ENCODE measurements around the gene EGFL7.

Gene EGFL7

DNA sequence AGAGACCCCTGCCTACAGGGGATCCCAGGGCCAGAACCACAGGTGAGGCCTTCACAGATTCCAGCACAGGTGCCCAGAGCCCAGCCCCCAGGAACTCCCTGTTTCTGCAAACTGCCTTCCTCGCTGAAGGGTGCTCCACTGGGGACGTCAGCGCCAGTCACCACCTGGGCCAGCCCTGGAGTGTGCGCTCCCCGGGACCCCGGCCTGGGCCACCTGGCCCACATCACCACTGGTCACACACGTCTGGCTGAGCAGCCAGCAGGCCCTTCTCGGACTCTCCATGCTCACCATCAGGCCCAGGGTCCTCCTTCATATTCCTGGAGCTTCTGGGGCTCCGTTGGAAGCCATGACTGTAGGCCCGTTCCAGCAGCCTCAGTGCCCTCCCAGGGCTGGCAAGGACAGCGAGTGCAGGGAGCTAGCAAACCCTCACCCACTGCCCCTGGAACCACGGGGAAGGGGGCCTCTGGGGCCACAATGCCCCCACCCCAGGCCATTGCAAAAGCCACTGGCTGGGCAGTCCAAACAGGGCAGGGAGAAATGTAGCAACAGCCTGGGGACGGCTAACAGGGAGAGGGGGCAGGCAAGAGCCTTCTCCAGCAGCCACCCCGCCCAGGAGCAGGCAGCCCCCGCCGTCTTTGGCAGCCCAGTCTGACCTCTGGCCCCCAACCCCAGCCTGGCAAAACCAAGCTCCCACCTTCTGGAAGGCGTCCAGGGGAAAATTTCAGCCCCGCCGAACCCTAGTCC lies 23.2 kb downstream of the EGFL7 start:
- no peak for DNase-seq (ENCODE audit: low read depth in 2 of 2)

DNA sequence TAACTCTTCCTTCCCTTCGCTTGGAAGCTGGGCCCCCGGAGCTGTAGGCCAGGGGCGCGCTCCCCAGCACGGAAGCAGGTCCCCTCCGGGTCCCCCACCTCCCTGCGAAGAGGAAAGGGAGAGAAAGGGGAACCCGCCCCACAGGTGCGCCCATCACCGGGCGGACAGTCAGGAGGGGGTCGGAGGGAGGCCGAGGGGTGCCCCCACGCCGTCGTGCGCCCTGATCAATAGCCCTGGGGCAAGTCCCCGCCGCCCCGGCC lies 23.7 kb downstream of the EGFL7 start:
- no peak for DNase-seq (ENCODE audit: low read depth in 2 of 2)

DNA sequence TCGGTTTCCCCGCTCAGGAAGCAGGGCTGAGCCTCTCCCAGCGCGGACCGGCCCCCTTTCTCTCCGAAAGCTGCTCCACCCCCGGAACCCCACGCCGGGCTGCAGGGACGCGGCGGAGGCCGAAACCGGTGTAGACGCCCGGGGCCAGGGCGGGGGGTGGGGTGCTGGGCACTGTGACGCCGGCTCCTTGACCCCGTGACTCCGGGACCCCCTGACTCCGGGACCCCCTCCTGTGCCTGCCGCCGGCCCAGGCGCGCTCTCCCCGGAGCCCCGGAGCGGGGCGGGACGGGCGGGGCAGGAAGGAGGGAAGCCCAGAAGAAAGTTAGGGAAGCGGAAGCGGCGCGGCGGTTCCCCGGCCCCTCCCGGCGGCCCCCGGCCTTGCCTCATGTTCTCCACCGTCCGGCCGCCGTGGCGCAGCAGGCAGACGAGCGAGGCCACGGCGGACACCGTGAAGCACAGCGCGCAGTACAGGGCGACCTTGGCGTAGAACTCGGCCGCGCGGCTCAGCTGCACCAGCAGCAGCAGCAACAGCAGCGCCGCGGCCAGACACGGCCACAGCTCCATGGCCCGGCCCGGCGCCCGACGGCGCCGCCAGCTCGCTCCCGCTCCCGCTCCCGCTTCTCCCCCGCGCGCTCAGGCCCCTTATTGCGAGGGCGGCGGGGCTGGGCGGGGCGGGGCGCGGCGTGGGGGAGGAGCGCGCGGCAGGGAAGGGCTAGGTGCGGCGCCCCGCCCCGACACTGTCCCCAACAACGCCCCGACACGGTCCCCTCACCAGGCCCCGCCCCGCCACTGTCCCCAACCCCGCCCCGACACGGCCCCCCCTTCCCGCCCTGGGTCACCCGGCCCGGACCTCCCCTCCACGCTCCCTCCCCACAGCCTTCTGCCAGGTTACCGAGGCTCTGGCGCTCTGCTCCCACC lies 24.3 kb downstream of the EGFL7 start, which contains the start of gene AGPAT2:
AGPAT2 (minus strand) TSS at position 664 of the 918 bp plus-strand sequence; CDS start at position 564, 100 bp downstream.
- DNase-seq (ENCODE audit: low read depth in 2 of 2), result peak; percentile 50

DNA sequence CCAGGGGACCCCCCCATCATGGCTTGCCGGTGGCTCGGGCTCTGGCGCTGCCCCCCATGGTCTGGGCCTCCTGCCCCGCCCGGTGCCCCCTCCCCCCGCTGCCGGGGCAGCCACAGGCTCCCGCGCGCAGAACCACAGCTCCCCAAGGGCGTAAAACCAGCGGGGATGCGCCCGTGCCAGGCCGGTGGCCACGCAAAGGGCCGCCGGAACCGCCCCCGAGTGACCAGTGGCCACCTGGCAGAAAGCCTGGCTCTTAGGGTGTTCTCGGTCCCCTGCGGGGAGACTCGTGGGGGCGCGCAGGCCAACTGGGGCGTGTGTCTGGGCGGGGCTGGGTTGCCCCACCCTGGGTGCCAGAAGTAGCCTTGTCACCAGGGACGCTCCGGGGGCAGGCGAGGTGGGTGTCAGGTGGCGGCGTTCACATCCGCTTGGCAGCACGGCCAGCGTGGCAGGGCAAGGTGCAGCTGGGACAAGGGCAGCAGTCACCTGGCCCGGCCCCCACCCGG lies 25.1 kb downstream of the EGFL7 start:
- no peak for DNase-seq (ENCODE audit: low read depth in 2 of 2)

DNA sequence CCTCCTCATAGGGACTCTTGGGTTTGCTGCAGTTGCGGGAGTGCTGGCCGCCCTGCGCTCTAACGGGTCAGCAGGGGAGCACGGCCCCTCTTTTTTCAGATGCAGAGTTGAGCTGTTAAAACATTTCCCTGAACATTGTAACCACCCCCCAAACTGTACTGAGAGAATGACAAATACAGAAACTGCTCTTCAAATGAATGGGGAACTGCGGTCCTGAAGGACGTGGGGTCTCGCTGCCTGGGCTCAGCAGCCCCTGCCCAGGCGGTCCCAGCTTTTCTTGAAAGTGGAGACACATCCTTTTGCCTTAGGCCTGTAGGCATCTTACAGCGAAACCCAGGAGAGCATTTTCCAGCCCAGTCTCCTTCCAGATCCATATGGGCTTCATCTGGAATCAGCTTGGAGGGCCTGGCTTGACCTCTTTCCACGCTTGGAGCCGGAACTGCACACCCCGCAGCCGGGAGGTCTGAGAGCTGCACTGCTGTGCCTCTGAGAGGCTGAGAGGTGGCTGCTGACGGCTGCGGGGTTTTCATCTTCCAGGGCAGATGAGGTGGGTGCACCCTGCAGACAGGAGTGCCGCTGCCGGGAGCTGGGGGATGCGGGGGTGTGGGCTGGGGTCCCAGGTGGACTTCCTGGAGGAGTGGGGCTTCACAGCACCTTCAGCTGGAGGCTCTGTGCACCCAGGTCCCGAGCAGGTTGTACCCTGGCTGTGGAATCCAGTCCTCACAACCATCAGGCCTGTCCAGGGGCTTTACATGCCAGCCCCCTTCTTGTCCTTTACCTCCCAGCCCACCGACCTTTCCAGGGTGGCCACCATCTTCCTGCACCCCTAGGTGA lies 25.8 kb downstream of the EGFL7 start:
- no peak for DNase-seq (ENCODE audit: low read depth in 2 of 2)

DNA sequence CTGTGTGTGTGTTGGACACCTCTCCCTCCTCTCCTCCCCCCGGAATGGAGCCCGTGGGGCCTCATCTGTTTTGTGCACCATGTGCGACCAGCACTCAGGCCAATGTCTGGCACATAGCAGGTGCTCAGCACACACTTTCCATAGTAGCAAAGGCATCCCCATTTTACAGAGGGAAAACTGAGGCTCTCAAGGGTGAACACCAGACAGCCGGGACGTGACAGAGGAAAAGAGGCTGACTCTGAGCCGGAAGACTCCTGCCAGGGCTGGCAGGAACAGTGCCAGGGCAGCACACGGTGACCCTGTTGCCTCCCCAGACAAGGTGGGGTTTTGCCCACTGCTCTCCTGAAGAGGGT lies 26.4 kb downstream of the EGFL7 start:
- no peak for DNase-seq (ENCODE audit: low read depth in 2 of 2)

DNA sequence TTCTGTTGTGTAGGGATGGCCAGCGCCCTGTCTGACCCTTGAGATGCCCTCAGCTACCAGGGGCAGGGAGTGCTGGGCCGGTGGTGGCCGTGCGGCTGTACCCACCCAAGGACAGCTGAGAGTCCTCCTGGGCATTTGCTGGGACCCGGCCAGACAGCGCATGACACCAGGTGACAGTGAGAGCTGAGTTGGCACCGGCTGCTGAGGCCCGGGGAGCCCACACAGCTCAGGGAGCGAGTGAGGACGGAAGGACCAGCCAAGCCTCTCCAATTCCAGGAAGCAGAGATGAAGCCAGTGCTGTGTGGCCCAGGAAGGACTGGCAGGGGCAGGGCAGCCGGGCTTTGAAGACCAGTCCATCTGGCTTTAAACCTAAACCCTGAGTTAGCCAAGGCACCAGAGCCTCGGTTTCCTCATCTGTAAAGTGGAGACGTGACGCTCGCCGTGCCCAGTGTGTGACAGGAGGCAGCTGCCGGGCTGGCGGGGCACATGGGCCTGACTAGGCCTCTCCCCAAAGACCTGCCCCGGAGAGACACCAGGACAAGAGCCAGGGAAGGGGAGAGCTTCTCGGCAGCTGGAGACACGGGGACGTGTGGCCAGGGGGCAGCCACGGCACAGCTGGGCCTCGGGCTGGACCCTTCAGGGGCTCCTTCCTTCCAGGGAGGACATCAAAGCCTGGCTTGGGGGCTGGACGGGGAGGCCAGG lies 27.5 kb downstream of the EGFL7 start:
- no peak for DNase-seq (ENCODE audit: low read depth in 2 of 2)

DNA sequence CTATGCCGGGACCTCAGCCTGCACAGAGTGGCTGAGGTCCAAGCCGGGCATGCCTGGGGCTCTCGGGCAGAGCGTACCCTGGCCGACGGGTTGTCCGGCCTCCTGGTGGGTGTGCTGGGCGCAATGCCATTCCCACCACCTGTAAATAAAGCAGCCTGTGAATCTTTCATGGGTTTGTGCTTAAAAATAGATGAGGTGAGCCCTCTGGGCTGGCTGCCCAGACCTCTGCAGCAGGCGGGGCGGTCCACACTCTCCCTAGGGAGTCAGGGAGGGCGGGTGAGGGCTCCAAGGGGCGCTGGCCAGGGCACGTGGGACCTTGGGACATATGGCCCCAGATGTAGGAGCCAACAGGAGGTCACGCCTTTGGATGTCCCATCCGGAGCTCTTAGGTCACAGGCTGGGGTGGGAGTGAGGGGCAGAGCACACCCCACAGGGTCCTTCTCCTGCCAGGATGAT lies 28.1 kb downstream of the EGFL7 start:
- no peak for DNase-seq (ENCODE audit: low read depth in 2 of 2)

DNA sequence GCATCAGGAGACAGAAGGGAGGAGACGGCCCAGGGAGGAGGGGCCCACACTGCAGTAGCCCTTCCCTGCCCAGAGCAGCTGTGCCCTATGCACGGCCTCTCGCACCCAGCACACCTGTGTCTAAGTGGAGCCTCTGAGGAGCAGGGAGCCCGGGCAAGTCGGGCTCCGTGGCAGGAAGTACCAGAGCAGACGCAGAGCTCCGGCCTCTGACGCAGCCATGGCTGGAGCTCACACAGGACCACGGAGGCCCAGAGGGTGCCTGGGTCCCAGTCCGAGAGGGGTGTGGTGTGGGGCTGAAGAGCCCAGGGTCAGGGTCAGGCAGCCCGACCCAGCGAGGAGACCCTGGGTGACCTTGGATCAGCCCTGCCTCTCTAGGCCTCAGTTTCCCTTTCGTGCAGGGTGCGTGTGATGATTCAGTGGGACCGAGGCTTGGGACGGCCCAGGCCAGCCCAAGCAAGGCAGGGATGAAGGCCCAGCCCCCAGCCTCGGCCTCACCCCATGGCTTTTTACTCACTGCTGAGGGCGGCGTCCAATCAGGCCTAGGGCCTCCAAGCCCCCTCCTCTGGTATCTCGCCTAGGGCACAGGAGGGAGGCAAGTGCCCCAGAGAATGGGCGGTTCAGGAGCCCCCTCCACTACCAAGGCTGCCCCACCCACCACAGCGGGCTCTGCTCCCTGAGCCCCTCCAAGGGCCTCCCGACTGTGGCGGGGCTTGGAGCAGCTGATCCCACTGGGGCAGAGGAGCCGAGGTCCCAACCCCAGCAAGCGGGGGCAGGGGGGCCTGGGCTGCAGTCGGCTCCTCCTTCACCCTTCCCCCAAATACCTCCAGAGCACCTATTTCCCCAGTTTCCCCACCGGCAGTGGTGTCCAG lies 28.8 kb downstream of the EGFL7 start:
- no peak for DNase-seq (ENCODE audit: low read depth in 2 of 2)

DNA sequence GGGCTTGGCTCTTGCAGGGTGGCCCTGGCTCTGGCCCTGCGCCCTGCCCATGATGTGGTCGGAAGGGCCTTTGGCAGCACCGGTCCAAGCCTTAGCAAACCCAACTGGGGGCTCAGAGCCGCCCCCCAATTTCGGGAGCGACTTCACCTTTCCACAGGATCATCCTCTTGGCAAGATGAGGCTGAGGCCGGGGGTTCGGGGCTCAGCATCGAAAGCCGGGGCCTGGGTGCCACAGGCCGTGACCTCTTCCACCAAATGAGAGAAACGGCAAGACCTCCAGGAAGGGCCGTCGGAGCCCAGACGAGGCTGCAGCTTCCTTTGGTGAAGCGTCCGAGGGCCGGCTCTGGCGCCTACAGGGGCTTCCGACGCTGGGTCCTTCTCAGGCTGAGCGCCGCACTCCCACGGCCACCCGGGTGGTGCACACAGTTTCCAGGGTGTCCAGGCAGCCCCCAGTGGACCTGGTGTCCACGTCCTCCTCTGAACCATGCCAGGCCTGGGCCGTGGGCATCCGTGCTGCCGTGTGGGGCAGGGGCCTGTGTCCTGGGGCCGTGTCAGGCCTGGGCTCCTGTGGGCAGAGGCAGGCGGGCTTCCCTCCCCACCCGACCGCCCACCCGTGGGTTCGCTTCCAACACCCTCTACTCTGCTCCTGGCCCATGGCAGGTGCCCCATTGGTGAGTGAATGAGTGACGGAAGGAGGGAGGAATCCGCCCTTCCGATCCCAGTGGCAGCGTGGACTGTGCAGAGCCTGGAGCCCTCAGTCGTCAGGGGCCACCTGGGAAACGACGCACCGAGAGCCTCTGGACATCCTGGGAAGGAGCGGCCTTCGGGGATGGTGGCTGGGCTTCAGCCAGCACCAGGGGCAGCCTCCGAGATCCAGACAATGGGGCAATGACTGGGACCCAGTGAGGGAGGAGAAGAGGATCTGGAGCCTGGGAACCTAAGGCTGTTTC lies 29.7 kb downstream of the EGFL7 start:
- DNase-seq (ENCODE audit: low read depth in 2 of 2), result no peak

DNA sequence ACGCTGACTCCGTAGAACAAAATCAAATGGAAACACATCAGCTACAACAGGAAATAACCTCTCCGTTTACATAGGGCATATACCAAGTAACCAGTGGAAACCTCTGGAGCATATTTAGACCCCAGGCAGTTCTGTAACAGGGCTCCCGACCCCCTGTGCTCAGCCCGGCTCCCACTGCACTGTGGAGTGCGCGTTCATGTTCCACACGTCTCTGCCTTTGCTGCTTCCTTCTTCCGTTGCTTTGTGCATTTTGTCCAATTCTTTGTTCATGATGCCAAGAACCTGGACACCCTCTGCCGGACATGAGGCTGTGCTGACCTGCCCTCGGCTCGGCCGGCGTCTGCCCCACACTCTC lies 30.4 kb downstream of the EGFL7 start:
- no peak for DNase-seq (ENCODE audit: low read depth in 2 of 2)

DNA sequence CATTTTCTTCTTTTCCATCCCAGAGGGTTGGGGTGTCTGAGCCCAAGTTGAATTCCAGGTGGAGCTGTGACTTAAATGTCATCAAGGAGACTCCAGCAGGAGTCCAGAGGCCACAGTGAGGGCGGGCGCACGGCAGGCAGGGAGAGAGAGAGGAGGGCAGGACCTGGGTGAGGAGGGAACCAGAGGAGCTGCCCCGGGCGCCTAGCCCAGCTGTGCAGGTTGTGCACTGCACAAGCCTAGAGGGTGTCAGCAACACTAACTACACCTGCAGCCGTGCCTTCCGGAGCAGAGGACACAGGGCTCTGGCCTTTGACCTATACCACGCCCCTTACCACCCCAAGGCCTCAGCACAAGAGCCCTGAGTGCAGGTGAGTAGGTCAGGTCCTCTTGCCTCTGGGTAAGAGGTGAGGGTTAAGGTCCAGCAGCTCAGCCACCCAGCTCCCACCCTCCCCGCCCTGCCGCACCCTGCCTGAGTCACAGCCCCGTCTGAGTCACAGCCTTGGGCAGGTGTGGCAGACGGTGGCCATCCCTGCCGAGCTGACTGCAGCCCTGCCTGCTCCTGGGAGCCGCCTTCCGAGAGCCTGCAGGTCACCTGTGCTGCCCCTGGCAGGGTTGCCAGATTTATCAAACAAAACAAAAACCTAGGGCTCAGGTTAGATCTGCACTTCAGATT lies 30.9 kb downstream of the EGFL7 start:
- DNase-seq (ENCODE audit: low read depth in 2 of 2), result peak in 1 of 2 donors; percentile 13

DNA sequence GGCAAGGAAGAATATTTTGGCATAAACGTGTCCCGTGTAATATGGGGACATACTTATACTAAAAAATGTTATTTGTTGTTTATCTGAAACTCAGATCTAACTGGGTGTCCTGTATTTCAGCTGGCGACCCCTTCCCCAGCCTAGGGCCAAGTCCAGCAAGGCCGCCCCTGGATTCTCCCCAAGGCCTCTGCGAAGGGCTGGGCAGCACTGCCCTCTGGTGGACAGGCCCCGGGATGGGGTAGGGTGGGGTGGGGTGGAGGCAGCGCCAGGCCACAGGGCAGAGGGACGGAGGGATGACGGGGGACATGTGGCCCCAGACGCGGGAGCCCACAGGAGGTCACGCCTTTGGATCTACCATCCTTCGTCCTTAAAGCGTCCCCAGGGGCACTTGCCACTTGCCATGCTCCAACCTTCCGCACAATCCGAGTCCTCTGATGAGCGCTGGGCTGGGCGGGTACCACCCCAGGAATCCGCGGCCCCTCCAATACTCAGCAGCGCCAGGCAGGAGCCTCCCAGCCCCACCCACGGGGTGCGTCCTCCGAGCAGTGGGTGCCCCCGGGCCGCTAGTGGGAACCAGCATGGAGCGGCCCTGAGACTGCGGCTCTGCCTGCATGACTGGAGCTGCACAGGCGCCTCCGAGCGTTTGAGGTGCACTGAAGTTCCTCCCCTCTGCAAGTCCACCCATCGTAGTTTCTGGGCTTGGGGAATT lies 31.6 kb downstream of the EGFL7 start:
- DNase-seq (ENCODE audit: low read depth in 2 of 2), result no peak

DNA sequence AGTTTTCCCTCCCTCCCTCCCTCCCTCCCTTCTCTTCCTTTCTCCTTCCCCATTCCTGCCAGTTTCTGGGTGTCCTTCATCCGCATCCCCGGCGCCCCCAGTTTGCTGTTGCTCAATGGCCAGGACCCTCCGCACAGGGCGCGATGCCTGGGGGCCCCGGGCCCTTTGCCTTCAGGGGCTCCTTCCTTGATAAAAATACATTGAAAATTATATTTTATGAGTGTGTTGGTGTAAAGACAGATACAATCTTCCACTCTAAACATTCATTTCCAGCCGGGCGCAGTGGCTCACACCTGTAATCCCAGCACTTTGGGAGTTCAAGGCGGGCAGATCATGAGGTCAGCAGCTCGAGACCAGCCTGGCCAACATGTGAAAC lies 32.1 kb downstream of the EGFL7 start:
- no peak for DNase-seq (ENCODE audit: low read depth in 2 of 2)

DNA sequence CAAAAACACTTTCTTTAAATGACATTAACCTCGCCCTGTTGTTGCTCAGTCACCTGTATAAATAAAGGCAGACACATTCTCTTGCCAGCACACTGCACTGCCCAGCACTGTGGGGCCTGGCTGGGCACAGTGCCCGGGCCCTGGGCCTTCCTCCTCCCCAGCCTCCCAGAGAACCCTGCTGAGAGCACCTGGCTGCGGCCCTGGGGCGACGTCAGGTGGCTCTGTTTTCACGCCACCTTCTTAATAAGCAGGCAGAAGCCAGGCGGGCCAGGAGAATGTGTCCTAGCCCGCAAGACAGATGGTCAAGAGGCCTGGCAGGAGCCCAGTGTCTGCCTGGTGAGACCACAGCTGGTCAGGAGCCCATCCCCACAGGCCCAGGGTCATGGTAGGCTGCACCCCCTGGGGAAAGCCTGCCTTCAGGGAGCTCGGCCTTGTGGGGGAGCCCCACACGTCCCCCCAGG lies 32.7 kb downstream of the EGFL7 start:
- DNase-seq (ENCODE audit: low read depth in 2 of 2), result no peak

DNA sequence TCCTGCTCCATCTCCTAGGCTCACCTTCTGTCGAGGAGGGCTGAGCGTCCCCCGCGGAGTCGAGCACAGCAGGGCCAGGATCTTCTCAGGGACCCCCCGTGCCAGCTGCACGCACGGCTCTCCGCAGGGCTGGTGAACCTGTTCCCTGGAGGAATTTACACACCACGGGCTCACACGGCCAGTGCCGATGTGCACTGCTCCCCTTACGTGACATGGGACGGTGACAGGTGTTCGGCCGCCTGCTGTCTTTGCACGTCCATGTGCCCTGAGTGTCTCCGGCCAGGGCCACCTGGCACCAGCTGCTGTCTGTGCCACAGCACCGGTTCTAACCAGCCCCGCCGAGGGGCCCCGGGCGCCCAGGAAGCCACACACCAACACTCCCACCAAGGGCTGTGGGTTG lies 33.2 kb downstream of the EGFL7 start:
- no peak for DNase-seq (ENCODE audit: low read depth in 2 of 2)

DNA sequence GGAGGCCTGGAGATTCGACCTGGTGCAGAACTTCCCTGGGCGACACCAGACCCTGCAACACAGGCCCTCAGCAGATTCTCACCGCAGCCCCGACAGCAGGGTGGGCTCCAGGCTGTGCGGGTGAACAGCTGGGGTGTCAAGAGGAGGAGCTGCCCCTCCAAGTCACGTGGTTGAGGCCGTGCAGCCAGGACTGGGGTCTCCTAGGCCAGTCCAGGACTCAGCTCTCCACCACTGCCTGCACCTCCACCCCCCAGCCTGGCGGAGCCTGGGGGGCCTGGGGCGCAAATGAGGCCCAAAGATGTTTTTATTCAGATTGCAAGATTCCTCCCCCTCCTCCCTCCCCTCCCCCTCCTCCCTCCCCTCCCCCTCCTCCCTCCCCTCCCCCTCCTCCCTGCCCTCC lies 33.8 kb downstream of the EGFL7 start:
- DNase-seq (ENCODE audit: low read depth in 2 of 2), result no peak

DNA sequence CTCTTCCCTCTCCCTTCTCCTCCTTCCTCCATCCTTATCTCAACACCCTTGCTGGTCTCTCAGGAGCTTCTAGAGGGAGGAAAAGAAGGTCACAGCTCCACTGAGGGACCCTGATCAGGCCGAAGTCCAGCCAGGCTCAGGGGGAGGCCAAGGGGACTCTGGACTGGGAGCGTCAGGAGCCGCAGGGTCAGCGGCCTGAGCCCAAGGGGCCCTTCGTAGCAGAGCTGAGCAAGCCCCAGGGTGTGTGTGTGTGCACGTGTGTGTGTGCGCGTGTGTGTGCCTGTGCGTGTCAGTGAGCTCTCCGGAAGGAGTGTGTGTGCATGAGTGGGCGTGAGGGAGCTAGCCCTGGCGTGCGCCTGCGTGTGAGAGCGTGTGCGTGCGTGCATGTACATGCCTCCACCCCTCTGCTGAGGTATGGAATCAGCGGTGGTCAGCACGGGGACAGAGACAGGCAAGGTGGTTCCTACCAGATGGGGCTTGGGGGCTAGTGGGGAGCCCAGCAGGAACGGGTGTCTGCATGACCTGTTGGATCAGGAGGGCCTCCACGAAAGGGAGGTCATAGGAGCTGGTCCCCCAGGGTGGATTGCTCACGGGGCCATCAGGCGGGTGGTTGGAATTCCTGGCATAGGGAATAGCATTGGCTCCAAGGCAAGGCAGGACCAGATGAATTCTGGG lies 34.6 kb downstream of the EGFL7 start:
- DNase-seq (ENCODE audit: low read depth in 2 of 2), result no peak
